Lower leg skin (tissue), 4 donors: ENCODE data around the gene IMP4. TPM values are rescaled to one million over a fixed set of nuclear protein-coding genes. Genes with fewer than 3 reads are reported as not detected.

Experiments
- DNase-seq, 2 donors: peaks; one replicate each; pipeline ENCODE4 v3.0.0-alpha.2; 2019; ENCODE audit warnings: low spot score in 2 of 2
- H3K4me3 ChIP-seq: fragments of 200-600 bp; sonication (generic); 2 replicates; pipeline ENCODE4 v1.5.1; 2017; ENCODE audit warnings: mild to moderate bottlenecking, low read depth; ENCODE audit not compliant: poor library complexity, severe bottlenecking
- POLR2A ChIP-seq, 2 donors: fragments of 450-650 bp; IDR thresholded peaks; one replicate each; pipeline ENCODE4 v1.6.1; 2016 to 2017; ENCODE audit warnings: antibody characterized with exemption in 2 of 2, mild to moderate bottlenecking in 1 of 2, moderate library complexity in 1 of 2
- WGBS, 2 donors: methylation state at CpG; one replicate each; pipeline ENCODE4 v1.1.5; 2018; 5-methylcytosine and 5-hydroxymethylcytosine counted together
- intact Hi-C: fragments of 100-400 bp; cut with DNase I; formaldehyde crosslinking; loops from one replicate; pipeline ENCODE4 v1.15.0; 2023; ENCODE audit warnings: low total_unique reads
- total RNA-seq, 4 donors: library from RNA; depleted of rRNA; stranded (reverse); fragments of >200 nt; gene quantifications; one replicate each; pipeline ENCODE4 v1.1.0, GENCODE V29; 2016
- TF ChIP-seq, protein P1 (sequence below), 3 donors: fragments of 450-650 bp; IDR thresholded peaks; one replicate each; pipeline ENCODE4 v1.5.1; 2016; ENCODE audit warnings: antibody characterized with exemption in 3 of 3, mild to moderate bottlenecking in 3 of 3, moderate library complexity in 2 of 3

The IMP4 gene
- total RNA-seq, 4 donors from 2014 or later, result 84.8 to 98.1 (median 97.0) TPM

DNA sequence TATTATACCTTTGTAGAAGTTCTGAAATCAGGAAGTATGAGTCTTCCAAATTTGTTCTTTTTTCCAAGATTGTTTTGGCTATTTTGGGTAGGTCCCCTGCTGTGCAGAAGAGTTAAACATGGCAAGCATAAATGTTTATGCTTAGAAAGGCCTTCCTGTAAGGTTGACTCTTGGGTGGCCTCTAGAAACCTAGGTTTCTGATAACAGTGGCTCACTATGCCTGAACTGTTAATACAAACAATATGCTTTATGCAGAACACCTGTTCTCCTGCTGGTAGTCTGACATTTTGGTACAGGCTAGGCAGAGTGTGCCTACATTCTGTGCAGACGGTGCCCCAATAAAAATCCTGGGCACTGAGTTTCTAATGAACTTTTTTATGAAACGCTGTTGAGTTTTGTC, 23.3 kb downstream of the IMP4 start:
- no peak for DNase-seq
- 88 to 90% methylated on average over 2 of the region's 2 CpGs for WGBS, 2 donors
- no peak overlapping the region for H3K4me3 ChIP-seq
- intact Hi-C loops, result no loop called here
- TF ChIP-seq POLR2A (IDR thresholded peaks at IDR 0.05), result no peak
- TF ChIP-seq, protein P1, sequence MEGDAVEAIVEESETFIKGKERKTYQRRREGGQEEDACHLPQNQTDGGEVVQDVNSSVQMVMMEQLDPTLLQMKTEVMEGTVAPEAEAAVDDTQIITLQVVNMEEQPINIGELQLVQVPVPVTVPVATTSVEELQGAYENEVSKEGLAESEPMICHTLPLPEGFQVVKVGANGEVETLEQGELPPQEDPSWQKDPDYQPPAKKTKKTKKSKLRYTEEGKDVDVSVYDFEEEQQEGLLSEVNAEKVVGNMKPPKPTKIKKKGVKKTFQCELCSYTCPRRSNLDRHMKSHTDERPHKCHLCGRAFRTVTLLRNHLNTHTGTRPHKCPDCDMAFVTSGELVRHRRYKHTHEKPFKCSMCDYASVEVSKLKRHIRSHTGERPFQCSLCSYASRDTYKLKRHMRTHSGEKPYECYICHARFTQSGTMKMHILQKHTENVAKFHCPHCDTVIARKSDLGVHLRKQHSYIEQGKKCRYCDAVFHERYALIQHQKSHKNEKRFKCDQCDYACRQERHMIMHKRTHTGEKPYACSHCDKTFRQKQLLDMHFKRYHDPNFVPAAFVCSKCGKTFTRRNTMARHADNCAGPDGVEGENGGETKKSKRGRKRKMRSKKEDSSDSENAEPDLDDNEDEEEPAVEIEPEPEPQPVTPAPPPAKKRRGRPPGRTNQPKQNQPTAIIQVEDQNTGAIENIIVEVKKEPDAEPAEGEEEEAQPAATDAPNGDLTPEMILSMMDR (IDR thresholded peaks at IDR 0.05), result no peak

DNA sequence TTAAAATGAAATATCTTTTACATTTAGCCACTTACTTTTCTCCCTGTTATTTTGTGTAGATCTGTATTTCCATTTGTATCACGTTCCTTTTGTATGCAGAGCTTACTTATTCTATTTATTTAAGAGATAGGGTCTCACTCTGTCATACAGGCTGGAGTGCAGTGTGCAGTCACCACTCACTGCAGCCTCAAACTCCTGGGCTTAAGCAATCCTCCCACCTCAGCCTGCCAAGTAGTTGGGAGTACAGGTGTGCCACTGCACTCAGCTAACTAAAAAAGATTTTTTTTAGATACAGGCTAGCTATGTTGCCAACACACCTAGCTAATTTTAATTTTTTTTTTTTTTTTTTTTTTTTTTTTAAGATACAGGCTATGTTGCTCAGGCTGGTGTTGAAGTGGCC, 24.0 kb downstream of the IMP4 start:
- no peak overlapping the region for H3K4me3 ChIP-seq
- DNase-seq, result no peak
- no peak for TF ChIP-seq POLR2A (IDR thresholded peaks at IDR 0.05)
- TF ChIP-seq, protein P1 (IDR thresholded peaks at IDR 0.05), result no peak
- WGBS, 2 donors, result 80 to 92% methylated on average over 1 of the region's 1 CpG
- intact Hi-C loops, result no loop called here

DNA sequence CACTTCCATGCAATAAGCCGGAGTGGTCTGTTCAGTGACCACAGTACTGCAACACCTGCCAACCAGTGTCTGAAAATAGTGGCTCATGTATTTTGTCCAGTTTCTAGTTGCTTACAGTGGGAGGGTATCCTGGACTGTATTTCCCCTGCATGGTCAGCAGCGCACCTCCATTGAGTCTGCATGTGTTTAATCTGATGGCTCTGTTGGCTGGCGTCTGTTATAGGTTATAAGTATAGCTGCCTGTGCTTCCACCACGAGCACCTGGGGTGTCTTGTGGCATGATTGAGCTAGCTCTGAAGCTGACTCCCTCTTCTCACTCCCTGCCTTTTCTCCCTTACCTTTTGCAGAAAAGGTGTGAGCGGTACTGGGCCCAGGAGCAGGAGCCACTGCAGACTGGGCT, 26.1 kb downstream of the IMP4 start:
- intact Hi-C loops, result no loop called here
- H3K4me3 ChIP-seq, result no peak overlapping the region
- TF ChIP-seq, protein P1 (IDR thresholded peaks at IDR 0.05), result no peak
- no peak for TF ChIP-seq POLR2A (IDR thresholded peaks at IDR 0.05)
- 89 to 91% methylated on average over 5 of the region's 5 CpGs for WGBS, 2 donors
- DNase-seq, result peak in 1 of 2 donors; percentile 34

DNA sequence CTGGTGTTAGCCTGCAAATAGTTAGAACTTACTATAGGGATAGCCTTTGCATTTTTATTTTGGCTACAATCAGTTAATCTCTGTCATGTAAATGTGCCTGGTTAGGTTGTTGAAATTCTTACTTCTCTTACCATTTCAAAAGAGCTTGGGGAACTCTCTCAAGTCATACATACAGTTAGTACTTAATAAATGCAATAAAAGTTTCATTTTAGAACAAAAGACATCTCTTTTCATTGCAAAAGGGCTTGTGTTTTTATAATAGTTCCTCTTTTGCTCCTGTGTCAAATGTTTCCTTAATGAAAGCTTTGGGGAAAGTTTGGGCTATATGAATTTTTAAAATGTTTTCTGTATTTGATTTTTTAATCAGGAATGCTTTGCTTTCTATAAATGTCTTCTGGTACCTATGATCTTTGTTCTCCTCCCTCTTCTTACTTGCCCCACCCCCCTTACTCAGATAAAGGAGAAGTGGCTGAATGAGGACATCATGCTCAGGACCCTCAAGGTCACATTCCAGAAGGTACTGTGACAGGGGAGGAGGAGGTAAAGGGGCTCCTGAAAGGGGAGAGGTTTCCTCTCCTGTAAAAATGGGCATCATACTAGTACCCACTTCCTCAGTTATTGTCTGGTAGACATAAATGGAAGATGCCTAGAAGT, 26.7 kb downstream of the IMP4 start:
- TF ChIP-seq, protein P1 (IDR thresholded peaks at IDR 0.05), result no peak
- no peak overlapping the region for H3K4me3 ChIP-seq
- DNase-seq, result no peak
- intact Hi-C loops, result no loop called here

DNA sequence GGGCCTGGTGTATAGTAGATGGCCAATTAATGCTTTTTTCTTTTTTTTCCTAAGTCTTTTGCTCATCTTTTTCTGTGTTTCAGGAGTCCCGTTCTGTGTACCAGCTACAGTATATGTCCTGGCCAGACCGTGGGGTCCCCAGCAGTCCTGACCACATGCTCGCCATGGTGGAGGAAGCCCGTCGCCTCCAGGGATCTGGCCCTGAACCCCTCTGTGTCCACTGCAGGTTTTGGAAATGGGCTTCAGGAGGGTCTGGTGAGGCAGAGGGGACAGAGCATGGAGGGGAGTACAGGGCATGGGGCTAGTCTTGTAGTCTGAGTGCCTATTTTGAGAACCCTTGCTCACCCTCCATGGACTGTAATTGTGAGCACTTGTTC, 27.3 kb downstream of the IMP4 start:
- WGBS, 2 donors, result 93 to 94% methylated on average over 5 of the region's 5 CpGs
- peak in 1 of 2 donors; percentile 68 for DNase-seq
- intact Hi-C loops, result no loop called here
- TF ChIP-seq, protein P1 (IDR thresholded peaks at IDR 0.05), result no peak
- TF ChIP-seq POLR2A (IDR thresholded peaks at IDR 0.05), result no peak
- no peak overlapping the region for H3K4me3 ChIP-seq

DNA sequence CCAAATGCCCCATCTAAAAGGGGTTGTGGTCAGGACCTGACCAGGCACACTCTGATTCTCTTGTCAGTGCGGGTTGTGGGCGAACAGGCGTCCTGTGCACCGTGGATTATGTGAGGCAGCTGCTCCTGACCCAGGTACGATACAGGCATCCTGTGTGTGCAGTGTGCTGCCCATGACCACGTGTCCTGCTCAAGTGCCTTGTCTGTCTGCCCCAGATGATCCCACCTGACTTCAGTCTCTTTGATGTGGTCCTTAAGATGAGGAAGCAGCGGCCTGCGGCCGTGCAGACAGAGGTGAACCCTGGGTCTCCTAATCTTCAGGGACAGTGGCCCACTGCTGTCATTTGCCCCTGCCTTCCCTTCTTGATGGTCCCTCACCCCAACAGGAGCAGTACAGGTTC, 27.8 kb downstream of the IMP4 start:
- no peak overlapping the region for H3K4me3 ChIP-seq
- 86 to 91% methylated on average over 9 of the region's 9 CpGs for WGBS, 2 donors
- intact Hi-C loops, result no loop called here
- DNase-seq, result peak in 1 of 2 donors; percentile 74
- TF ChIP-seq, protein P1 (IDR thresholded peaks at IDR 0.05), result no peak
- no peak for TF ChIP-seq POLR2A (IDR thresholded peaks at IDR 0.05)
